ENCODE results near the gene ZMYND10. TPM values are rescaled to one million over a fixed set of nuclear protein-coding genes. Genes with fewer than 3 reads are reported as not detected.
"Not testable (repeated sequence)": the region's sequence is repeated elsewhere in the genome, so short reads cannot be mapped to it uniquely, and the experiment has no call there.

ZMYND10 gene
- total RNA-seq, 1 experiment from 2014 or later = 3.2 TPM

DNA sequence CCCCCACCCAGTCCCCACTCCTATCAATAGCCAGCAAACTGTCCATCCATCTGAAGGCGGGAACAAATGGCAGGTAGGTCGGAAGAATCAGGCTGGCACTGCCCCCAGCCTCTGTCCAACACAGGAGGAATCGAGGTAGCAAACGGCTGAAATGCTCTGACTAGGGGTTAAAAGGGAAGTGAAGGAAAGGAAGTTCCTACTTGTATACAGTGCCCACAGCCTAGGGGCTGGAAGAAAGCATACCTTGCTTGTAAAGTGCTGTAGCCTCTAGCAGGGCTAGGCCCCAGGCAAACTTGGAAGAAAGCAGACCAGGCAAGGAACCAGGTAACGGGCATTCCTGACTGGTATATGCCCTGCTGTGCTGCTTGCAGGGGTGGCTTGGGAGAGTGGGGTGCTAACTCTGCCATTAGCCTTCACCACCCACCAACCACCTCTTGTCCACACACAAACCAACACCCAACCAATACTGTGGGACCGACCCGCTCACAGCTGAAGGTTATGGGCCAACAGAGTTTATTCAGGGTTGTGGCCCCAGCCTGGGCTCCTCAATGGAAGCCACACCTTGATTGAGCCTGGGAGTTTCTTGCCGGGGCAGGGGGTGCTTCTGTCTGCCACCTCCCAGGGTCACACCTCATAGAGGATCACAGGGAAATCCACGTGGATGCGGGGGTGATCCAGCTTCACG is 19.9 kb downstream of the ZMYND10 start:
- no peak for DNase-seq (ENCODE audit: low read depth)

DNA sequence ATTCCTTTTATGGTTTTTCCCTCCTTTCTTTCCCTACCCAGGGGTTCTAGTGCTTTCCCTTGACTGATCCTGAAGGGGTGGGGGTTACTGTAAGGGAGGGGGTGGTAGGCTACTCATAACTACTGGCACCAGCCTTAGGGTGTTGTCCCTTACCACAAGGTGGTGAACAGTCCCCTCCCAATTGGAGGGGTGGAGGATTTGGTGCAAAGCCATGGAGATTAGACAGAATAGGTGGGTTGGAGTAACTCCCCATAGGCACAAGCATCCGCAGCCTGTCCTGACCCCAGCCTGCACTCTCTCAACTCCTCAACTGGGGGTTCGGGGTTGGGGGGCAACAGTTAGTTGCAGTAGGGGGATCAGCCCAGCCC is 20.4 kb downstream of the ZMYND10 start:
- no peak for DNase-seq (ENCODE audit: low read depth)

DNA sequence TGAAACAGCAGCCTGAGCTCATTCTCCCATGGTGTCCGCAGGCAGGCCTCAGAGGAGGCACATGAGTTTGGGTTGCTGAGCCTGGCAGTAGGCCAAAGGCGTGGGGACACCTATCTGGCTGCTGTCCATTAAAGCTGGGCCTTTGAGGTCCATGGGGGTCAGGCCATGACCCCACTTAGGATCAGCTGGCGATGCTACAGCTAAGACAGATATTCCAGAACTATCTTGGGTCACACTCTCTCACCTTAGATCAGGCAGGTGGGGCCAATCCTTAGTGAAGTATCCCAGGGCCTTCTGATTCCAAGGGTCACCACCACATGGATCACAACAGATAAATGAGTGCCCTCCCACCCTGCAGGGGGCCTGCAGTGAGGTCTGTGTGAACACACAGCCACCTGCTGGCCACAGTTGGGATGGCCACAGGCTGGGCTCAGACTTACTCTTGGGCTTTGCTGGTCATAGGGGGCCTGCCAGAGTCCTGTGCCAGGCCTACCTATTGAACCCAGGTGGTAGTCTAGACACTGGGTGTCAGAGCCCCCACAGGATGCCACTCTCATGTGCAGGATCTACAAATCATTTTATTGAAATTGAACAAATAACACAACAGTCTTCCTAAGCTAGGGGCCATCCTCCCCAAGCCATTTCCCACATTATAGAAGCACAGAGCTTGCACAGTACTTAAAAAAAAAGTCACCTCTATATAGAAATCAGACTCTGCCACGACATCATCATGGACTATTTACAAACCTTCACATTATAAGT is 21.0 kb downstream of the ZMYND10 start:
- DNase-seq (ENCODE audit: low read depth) = peak; percentile 49

DNA sequence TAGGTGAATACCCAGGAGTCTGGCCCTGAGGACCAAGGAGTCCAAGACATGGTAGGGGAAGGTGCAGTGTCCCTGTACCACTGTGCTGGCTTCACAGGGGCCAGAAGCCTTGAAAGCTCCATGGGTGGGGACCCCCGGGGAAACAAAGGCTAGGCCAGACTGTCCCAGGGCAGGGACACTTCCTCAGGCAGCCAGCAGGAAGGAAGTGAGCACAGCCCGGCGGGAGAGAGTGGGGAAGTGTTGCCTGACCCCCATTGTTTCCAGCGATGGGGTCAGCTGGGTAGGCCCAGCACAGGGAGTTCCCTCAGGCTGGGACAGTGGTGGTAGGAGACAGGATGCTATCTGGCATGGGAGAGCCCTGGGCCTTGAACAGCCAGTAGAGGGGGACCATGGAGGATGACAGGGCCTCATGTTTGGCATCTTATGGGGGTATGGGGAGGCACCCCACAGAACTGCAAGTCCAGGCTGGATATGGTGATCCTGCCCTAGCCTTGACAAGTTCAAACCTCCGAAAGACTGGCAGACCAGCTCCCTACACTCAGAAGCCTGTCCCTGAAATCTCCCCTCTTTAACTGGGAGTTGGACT is 21.8 kb downstream of the ZMYND10 start:
- no peak for DNase-seq (ENCODE audit: low read depth)

DNA sequence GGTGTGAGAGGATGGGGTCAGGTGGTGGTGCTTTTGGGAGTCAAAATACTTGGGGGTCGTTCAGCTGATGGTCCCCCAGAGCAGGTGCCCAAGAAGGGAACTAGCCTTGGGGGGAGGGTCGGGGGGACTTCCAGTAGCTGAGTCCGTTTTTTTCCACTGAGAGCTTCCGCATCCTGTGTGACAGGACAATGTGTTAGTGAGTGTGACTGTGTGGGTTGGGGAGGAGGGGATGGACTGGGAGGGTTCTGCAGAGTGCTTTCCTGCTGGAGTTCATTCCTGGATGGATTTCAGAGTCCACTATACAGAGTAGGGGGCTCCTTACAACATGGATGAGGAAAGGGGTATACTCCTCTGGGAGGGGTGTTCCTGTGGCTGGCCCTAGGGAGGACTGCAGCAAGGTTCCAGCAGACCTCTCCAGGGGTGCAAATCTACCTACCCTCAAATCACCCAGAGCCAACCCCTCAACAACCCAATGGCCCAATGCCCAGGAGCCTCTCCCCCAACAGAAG is 22.4 kb downstream of the ZMYND10 start:
- no peak for DNase-seq (ENCODE audit: low read depth)

DNA sequence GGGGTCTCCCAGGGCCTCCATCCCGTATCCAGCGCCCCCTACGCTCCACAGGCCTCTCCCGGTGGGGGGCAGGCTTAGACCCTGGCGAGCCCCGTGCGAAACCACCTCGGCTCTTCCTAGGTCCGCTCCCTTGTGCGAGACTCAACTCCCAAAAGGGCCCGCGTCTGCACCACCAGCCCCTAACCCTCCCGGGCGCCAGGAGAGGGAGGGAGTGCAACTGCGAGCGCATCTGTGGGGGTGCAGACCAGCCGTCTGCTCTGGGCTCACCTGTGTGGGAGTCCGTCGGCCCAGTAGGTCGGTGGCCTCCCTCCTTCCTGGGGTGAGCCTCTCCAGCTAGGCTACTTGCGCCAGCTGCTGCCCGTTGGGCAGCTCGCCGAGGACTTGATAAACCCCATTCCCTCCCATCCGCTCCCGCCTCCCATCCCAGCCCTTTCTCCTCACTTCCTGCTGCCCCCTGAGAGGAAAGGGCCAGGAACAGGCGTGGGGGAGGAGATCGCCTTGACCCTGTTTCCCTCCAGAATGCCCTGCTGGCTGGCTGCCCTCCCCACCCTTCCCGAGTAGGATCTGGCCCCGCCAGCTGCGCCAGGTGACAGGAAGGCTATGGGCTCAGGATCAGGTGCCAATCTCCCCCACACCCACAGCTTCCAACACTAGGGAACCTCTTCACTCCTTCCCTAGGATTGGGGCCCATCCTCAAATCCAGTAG is 23.0 kb downstream of the ZMYND10 start, which contains the start of gene HYAL2:
Gene HYAL2 (minus strand): TSS at position 360 of the 706 bp plus-strand sequence. CDS start 2,256 bp downstream, outside the sequence.
- DNase-seq (ENCODE audit: low read depth) = no peak

DNA sequence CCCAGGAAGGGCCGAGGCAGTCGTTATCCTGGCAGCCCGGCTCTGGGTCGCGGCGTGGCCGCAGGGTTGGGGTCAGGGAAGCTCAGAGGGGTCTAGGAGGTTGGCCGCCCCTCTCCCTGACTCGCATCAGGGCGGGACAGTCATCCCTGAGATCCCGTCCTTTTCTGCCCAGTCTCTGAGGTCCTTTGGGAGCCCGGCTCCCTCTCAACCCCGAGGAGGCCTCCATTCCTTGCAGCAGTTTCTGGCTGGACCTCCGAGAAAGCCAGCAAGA is 23.5 kb downstream of the ZMYND10 start:
- DNase-seq (ENCODE audit: low read depth) = no peak

DNA sequence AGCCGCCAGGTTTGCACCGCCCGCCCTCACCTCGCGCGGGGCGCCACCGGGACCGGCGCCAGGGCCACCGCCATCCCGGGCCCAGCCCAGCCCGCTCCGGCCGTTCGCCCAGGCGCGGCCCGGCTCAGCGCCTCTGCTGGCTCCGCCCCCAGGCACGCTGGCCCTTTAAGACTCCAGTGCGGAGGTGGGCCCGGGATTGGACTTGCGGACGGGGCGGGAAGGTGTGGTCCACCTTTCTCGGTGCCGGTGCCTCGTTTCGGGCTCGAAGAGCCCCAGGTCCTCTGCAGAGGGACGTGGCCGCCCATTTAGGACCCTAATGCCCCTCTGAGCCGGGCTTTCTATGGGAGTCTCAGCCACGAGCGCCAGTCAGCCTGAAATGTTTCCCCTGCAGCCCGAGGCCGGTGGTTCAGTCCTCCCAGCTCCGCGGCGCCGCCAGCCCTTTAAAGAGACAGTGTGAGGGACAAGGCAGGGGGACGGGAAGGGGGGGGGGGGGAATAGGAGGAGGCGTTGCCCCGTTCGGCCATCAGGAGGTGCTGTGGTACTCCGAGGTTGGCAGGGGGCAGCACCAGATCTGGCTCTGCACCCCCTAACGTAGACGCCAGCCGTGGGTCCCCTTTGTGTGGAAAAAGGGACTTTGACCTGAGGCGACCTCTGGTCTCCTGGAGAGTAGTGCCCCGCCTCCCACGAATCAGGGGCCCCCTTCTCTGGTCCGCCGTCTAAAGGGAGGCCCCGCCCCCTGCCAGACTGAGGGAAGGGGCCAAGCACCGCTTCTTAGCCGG is 24.0 kb downstream of the ZMYND10 start:
- peak; percentile 83 for DNase-seq (ENCODE audit: low read depth)

DNA sequence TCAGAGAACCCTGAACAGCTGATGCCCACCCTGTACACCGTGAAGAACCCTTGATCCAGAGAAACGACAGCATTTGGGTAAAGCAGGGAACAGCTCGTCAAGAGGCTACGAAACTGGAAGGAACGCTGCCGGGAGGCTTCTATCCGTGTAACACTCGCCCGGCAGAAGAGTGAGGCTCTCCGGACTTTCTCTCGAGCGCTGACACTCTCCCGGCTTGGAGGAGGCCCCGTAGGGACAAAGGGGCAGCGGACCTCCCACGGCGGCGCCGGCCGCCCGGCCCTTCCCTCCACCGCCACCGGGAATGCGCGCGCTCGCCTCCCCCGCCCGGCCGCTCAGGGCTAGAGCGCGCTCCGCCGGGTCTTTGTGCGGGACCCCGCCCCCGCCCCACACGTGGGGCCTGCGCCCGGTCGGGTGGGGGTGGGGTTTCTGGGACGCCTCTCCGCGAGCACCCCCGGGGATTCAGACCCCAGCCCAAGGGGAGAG is 24.6 kb downstream of the ZMYND10 start:
- DNase-seq (ENCODE audit: low read depth) = peak; percentile 58

DNA sequence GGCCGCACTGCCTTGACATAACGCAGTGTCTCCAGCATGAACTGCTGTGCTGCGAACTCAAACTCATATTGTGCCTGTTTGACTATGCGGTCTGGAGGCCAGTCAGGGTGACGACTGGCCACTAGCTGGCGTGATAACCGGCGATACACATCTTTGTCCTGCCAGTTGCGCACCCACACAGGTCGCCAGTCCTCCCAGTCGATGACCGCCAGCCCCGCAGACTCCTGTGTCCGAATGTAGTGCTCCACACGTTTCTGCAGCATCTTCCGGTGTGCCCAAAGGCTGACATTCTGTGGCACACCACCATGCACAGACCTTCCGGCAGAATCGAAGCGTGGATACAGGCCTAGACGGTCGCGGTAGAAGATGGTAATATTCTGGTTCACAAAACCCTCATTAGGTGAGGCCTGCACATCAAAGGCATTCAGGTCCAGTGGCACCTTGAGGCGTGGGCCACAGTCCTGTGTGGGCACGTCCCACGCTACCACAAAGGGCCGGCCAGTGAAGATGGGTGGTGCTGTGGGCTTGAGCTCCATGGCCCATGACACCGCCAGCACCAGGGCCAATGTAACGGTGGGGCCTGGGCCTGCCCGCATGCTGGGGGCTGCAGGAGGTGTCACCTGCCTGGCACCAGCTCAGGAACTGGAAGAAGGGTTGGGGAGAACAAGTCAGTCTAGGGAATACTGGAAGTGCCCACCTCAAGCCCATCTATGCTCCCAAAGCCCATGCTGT is 25.5 kb downstream of the ZMYND10 start:
- DNase-seq (ENCODE audit: low read depth) = no peak

DNA sequence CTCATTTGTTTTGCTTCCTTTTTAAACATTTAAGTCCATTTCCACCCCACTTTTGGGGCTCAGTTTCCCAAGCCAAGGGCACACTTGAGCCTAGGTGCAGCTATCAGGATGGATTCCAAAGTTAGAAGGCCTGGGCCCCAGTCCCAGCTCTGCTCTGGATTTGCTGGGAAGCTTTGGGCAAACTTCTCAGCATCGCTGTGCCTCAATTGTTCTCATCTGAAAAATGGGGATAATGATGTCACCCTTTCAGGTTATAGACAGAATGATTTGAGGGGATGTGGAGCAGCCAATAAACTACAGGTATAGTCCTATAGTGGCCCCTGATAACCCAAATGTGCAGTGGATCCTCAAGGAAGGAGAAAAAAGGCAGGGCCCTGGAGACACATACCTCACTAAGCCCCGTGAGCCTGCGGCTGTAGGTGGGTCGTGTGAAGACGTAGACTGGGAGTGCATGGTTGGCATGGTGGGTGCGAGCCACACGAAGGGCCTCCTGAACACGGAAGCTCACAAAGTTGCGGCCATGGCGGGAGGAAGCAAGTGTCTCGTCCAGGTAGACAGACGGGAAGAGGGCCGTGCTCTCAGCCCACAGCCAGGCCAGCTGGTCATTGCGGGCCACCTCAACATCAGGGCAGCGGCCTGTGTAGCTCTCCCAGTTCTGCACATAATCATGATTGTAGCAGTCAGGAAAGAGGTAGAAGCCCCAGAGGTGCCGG is 26.2 kb downstream of the ZMYND10 start:
- no peak for DNase-seq (ENCODE audit: low read depth)

DNA sequence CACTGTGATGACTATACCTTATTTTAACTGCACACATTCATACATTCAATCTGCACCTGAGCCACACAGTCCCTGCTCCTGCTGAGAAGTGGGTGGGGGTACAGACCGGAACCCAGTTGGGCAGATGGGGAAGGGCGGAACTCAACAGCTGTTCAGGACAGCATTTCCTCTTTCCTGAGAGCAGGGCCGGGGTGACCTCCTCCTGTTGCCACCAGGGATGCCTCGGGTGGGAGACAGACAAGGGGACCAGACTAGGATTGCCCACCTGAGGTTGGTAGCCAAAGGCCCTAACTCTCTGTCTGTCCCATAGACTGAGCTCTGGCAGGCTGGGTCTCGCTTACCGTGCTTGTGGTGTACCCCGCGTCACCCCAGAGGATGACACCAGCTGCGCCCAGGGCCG is 26.9 kb downstream of the ZMYND10 start:
- no peak for DNase-seq (ENCODE audit: low read depth)

DNA sequence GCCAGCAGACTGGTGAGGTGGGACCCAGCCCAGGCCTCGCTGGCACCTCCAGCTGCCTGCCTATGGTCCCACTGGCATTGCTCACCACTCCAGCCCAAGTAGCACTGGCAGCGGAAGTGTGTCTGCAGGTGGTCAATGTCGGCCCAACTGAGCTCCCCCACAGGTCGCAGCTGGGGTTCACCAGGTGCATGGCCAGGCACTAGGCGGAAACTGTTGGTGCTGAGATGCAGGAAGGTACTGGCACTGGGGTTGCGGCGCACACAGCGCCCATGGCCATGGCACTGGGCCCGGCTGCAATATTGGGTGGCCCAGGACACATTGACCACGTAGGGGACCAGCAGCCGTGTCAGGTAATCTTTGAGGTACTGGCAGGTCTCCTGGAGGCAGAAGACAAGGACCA is 27.4 kb downstream of the ZMYND10 start:
- no peak for DNase-seq (ENCODE audit: low read depth)

DNA sequence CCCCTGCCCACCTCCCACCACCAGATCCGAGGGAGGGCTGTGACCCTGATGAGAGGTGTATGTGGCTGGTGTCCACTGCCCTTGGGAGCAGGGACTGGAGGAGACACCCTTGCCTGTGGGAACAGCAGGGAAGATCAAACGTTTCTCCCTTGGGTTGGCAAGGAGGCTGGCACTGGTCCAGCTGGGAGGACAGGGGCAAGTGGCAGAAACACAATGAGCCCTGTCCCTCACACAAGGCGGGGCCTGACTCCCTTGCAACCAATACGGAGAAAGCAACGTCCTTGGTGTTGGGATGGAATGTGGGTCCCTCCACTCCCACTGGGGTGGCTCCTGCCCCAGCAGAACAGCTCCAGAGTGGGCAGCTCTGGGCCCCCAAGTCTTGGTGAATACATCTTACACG is 28.2 kb downstream of the ZMYND10 start:
- DNase-seq (ENCODE audit: low read depth) = no peak

DNA sequence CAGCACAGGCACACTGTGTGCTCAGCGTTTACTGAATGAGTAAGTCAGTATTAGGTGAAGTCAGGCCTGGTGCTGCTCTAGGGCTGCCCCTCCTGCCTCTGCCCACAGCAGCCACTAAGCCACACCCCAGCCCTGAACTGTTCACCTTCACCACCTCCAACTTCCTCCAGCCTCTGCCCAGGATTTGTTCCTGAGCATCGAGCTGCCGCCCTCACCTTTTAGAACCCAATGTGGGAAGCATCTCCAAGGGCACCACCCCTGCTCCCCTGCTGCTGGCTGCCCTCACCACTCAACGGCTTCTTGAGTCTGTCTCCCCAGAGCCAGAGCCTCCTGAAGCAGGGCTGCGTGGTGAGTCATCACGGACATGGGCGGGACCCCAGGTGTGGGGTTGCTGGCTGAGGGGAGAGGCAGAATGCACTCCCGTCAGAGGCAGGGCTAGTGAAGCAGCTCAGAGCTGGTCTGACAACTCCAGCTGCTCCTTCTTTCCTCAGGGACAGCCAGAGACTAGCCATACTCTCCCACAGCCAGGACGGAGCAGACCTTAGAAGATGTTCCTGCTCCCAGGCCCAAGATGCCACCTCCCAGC is 28.8 kb downstream of the ZMYND10 start:
- DNase-seq (ENCODE audit: low read depth) = peak; percentile 67

DNA sequence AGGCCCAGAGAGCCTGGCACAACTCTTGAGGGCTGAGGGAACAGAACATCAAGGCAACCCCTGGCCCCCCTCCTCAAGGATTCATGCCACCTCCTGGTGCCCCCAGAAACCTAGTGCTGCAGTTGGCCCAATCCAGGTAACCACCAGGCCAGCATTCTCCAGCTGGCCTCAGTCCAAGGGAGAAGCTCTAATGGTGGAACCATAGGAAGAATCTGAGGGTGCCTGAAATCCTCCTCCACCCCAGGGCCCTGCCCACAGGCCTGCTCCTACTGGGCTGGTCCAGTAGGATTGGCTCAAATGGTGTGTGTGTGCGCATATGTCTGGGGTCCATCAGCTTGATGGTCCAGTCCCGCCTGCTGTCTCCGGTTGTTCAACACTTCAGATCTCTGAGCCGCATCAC is 30.7 kb downstream of the ZMYND10 start:
- DNase-seq (ENCODE audit: low read depth) = no peak

DNA sequence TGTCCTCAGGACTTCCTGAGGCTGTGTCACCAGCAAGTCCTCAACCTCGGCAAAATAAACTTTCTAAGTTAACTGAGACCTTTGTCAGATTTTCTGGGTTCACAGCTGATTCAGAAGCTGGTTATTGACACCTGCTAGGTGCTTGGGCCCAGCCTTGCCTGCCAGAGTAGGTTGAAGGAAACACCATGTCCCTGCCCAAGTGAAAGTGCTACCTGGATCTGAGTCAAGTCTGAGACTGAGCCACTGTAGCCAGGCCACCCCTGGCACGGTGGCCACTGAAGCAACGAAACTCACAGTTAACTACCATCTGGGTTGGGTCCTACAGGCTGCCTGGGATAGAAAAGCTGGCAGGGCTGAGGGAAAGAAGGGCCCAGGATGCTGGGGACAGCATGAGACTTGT is 31.2 kb downstream of the ZMYND10 start:
- no peak for DNase-seq (ENCODE audit: low read depth)

DNA sequence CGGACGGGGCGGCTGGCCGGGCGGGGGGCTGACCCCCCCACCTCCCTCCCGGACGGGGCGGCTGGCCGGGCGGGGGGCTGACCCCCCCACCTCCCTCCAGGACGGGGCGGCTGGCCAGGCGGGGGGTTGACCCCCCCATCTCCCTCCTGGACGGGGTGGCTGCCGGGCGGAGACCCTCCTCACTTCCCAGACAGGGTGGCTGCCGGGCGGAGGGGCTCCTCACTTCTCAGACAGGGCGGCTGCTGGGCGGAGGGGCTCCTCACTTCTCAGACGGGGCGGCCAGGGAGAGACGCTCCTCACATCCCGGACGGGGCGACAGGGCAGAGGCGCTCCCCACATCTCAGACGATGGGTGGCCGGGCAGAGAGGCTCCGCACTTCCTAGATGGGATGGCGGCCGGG is 33.5 kb downstream of the ZMYND10 start:
- DNase-seq (ENCODE audit: low read depth) = not testable (repeated sequence)

DNA sequence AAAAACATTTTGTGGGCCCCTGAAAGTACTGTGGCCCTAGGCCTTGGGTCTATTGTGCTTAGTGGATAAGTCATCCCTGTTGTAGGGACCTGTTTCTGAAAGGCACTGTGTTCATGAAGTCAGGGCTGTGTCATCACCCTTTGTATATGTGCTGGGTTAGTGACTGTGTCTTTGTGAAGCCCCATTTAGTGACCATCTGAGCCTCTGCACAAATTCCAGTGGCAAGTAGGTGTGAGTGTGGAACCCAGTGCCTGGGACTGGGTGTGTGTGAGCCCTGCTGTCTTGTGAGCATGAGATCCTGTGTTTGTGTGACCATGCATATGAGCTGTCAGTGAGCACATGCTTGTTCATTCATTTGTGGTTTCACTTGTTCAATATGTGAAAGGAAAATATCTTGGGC is 40.9 kb downstream of the ZMYND10 start:
- DNase-seq (ENCODE audit: low read depth) = no peak
